GM12878 (cell line): ENCODE data around the gene SHISA4. TPM values are rescaled to one million over a fixed set of nuclear protein-coding genes. Genes with fewer than 3 reads are reported as not detected.

ENCODE experiments used
- BCL11A ChIP-seq: IDR thresholded peaks from 2 replicates; pipeline ENCODE4 v1.6.1; 2011; ENCODE audit warnings: low read depth, low read length
- CBFB ChIP-seq: IDR thresholded peaks from 2 replicates; pipeline ENCODE4 v1.6.1; 2016; ENCODE audit warnings: antibody characterized with exemption, low read depth
- CEBPZ ChIP-seq: fragments of 150-350 bp; IDR thresholded peaks from 2 replicates; pipeline ENCODE4 v1.6.1; 2016; ENCODE audit warnings: low read depth, low read length
- CHD1 ChIP-seq: IDR thresholded peaks from 2 replicates; pipeline ENCODE4 v1.6.1; 2012; ENCODE audit warnings: low read depth, low read length, improper control_type of control experiment
- CHD2 ChIP-seq: IDR thresholded peaks from 2 replicates; pipeline ENCODE4 v1.6.1; 2011; ENCODE audit warnings: low read depth, low read length, improper control_type of control experiment, borderline replicate concordance
- EGR1 ChIP-seq, 2 experiments: IDR thresholded peaks; 1 replicate in 1 of 2; 2 replicates in 1 of 2; pipeline ENCODE4 v1.6.1; 2011 to 2012; ENCODE audit warnings: low read depth in 2 of 2, low read length in 2 of 2, borderline replicate concordance in 1 of 2, mild to moderate bottlenecking in 1 of 2, moderate library complexity in 1 of 2
- HSF1 ChIP-seq: fragments of 150-350 bp; IDR thresholded peaks from 2 replicates; pipeline ENCODE4 v1.6.1; 2014; ENCODE audit warnings: mild to moderate bottlenecking, low read depth, low read length
- IRF4 ChIP-seq: IDR thresholded peaks from 2 replicates; pipeline ENCODE4 v1.6.1; 2011; ENCODE audit warnings: low read depth, low read length
- KAT2A ChIP-seq: conservative IDR thresholded peaks from 2 replicates; pipeline ENCODE4 v1.6.1; 2011; ENCODE audit warnings: low read depth, low read length; ENCODE audit not compliant: control insufficient read depth
- MYC ChIP-seq: IDR thresholded peaks from 2 replicates; pipeline ENCODE4 v1.6.1; 2011; ENCODE audit warnings: mild to moderate bottlenecking, low read length, moderate library complexity, inconsistent platforms; ENCODE audit not compliant: insufficient read depth, insufficient replicate concordance, insufficient read length, severe bottlenecking
- PAX5 ChIP-seq: IDR thresholded peaks from 2 replicates; pipeline ENCODE4 v1.6.1; 2011; ENCODE audit warnings: low read depth, low read length, borderline replicate concordance
- PRDM15 ChIP-seq: fragments of 450-650 bp; formaldehyde crosslinking; IDR thresholded peaks from 2 replicates; pipeline ENCODE4 v1.4.0; 2020; ENCODE audit warnings: mild to moderate bottlenecking, moderate library complexity
- SKIL ChIP-seq: fragments of 450-650 bp; IDR thresholded peaks from 2 replicates; pipeline ENCODE4 v1.6.1; 2017; ENCODE audit warnings: mild to moderate bottlenecking, low read depth, inconsistent platforms; ENCODE audit not compliant: poor library complexity, severe bottlenecking
- SP1 ChIP-seq: IDR thresholded peaks from one replicate; pipeline ENCODE4 v1.6.1; 2011; ENCODE audit warnings: low read depth, low read length
- SREBF1 ChIP-seq: IDR thresholded peaks from 2 replicates; pipeline ENCODE4 v1.6.1; 2012; ENCODE audit warnings: mild to moderate bottlenecking, low read length
- SUPT20H ChIP-seq: IDR thresholded peaks from 2 replicates; pipeline ENCODE4 v1.6.1; 2011; ENCODE audit warnings: low read depth, mild to moderate bottlenecking, low read length, moderate library complexity, borderline replicate concordance; ENCODE audit not compliant: control insufficient read depth
- TCF3 ChIP-seq: IDR thresholded peaks from 2 replicates; pipeline ENCODE4 v1.6.1; 2012; ENCODE audit warnings: low read depth, mild to moderate bottlenecking, low read length, borderline replicate concordance; ENCODE audit not compliant: insufficient read depth
- WRNIP1 ChIP-seq: IDR thresholded peaks from 2 replicates; pipeline ENCODE4 v1.6.1; 2011; ENCODE audit warnings: low read depth, low read length, improper control_type of control experiment, borderline replicate concordance
- polyA plus RNA-seq, 11 experiments: library from polyadenylated mRNA; depleted of rRNA in 4 of 11; unstranded in 6 of 11; stranded (reverse) in 5 of 11; fragments of >200 nt; fragmentation: Nextera tagmentation in 4 of 11; fragmentation: Illumina TruSeq in 1 of 11; extraction: Ambion mirVana in 4 of 11; extraction: Trizol in 1 of 11; gene quantifications; 1 replicate in 1 of 11; 2 replicates in 10 of 11; pipeline versions ENCODE4 v1.2.1 to v1.2.3, GENCODE V29; 2011 to 2016; ENCODE audit warnings: inconsistent platforms in 2 of 11, missing spikeins in 2 of 11, low read depth in 1 of 11
- total RNA-seq, 4 experiments: library from RNA; depleted of rRNA in 3 of 4; stranded (reverse); fragments of >200 nt in 3 of 4; fragmentation: Illumina TruSeq in 1 of 4; extraction: Trizol in 1 of 4; gene quantifications; 2 replicates each; pipeline versions ENCODE4 v1.2.1 to v1.2.3, GENCODE V29; 2013 to 2021

The SHISA4 gene
- total and polyA plus RNA-seq, 10 of the 15 experiments (the other 5 are each of a cell fraction or from before 2014, with no cell fraction given) = 0.07 TPM; not detected in 8

- no peak for TF ChIP-seq HSF1
- no peak for TF ChIP-seq KAT2A
- TF ChIP-seq CEBPZ = no peak
- TF ChIP-seq SKIL = no peak
- TF ChIP-seq CHD2 = no peak
- peak; percentile 61; the same call in 1 of the 2 replicates for TF ChIP-seq IRF4
- TF ChIP-seq SP1 = no peak
- TF ChIP-seq BCL11A = no peak
- 0 out of 2 replicates have a peak, but pooled peaks have one; percentile 44 for TF ChIP-seq TCF3
- TF ChIP-seq PAX5 = no peak
- no peak for TF ChIP-seq EGR1 (IDR thresholded peaks at IDR 0.05; ENCODE audit: borderline replicate concordance in 1 of 2, low read depth in 2 of 2, low read length in 2 of 2)
- no peak for TF ChIP-seq PRDM15 (CRISPR knock-in tag)
- no peak for TF ChIP-seq WRNIP1
- TF ChIP-seq CHD1 = no peak
- TF ChIP-seq SUPT20H = no peak
- no peak for TF ChIP-seq SREBF1
- no peak for TF ChIP-seq MYC
- TF ChIP-seq CBFB = peak; percentile 93
Measured at GRCh38 chr1:201895913-201896807, 7.5 kb downstream of the SHISA4 start (continued).
